A549 (cell line): Measurements from ENCODE around the gene KRT73. TPM values are rescaled to one million over a fixed set of nuclear protein-coding genes. Genes with fewer than 3 reads are reported as not detected.

Experiments
- ATAC-seq, 2 experiments: fragments of 200-7000 bp in 1 of 2; fragments of >200 bp in 1 of 2; cut with Nextera tagmentation in 1 of 2; cut with Tn5 transposase in 1 of 2; 3 replicates each; pipeline versions ENCODE4 v1.8.0 to v1.9.1; 2018 to 2020; ENCODE audit warnings: mild to moderate bottlenecking in 1 of 2, moderate library complexity in 1 of 2
- CTCF ChIA-PET: fragments of 300-600 bp; sonication (Branson Sonifier 250); formaldehyde crosslinking; extraction: SDS; loops from one replicate; lab custom pipeline; 2021; ENCODE audit warnings: antibody characterized with exemption, inconsistent platforms; lab: Yijun Ruan, JAX
- POLR2A ChIA-PET: fragments of 350-600 bp; formaldehyde crosslinking; extraction: SDS; loops from one replicate; lab custom pipeline; 2021; ENCODE audit warnings: antibody characterized with exemption, inconsistent platforms; lab: Yijun Ruan, JAX
- DNase-seq, 2 experiments: peaks; one replicate each; pipeline versions ENCODE4 v3.0.0 to v3.0.0-alpha.2; 2011 to 2016; ENCODE audit warnings: low read depth in 1 of 2, low spot score in 1 of 2
- FAIRE-seq: peaks from 2 replicates; lab custom pipeline; 2011; peaks lifted over from hg19 to GRCh38; lab: Jason Lieb, UNC
- H3K27ac ChIP-seq, 2 experiments: fragments of >200 bp; sonication (Bioruptor Twin); formaldehyde crosslinking; 3 replicates each; pipeline ENCODE4 v1.5.1; 2016 to 2017
- H3K4me1 ChIP-seq: fragments of >200 bp; sonication (Bioruptor Twin); formaldehyde crosslinking; 3 replicates; pipeline ENCODE4 v1.6.1; 2016
- H3K4me2 ChIP-seq: fragments of >200 bp; sonication (Bioruptor Twin); formaldehyde crosslinking; 3 replicates; pipeline ENCODE4 v1.6.1; 2016
- H3K4me3 ChIP-seq: fragments of >200 bp; sonication (Bioruptor Twin); formaldehyde crosslinking; 3 replicates; pipeline ENCODE4 v1.5.1; 2016
- H3K9me3 ChIP-seq: fragments of >200 bp; sonication (Bioruptor Twin); formaldehyde crosslinking; 3 replicates; pipeline ENCODE4 v1.6.1; 2016
- BHLHE40 ChIP-seq: IDR thresholded peaks from 2 replicates; pipeline ENCODE4 v1.6.1; 2012; ENCODE audit warnings: low read depth, low read length, inconsistent platforms
- CBX2 ChIP-seq: fragments of 200-600 bp; sonication (generic); IDR thresholded peaks from 2 replicates; pipeline ENCODE4 v1.6.1; 2016; ENCODE audit warnings: low read depth, mild to moderate bottlenecking, borderline replicate concordance
- CHD2 ChIP-seq: fragments of 150-350 bp; IDR thresholded peaks from 2 replicates; pipeline ENCODE4 v1.6.1; 2014; ENCODE audit warnings: low read length; ENCODE audit not compliant: partially characterized antibody
- CHD4 ChIP-seq: fragments of 200-600 bp; sonication (generic); IDR thresholded peaks from 2 replicates; pipeline ENCODE4 v1.6.1; 2016; ENCODE audit warnings: antibody characterized with exemption, mild to moderate bottlenecking, borderline replicate concordance
- CTCF ChIP-seq: fragments of >200 bp; sonication (Bioruptor Twin); formaldehyde crosslinking; IDR thresholded peaks from 3 replicates; pipeline ENCODE4 v1.5.1; 2016
- E2F6 ChIP-seq: IDR thresholded peaks from 2 replicates; pipeline ENCODE4 v1.6.1; 2012; ENCODE audit warnings: low read depth, borderline replicate concordance
- EHMT2 ChIP-seq: fragments of 200-600 bp; sonication (generic); IDR thresholded peaks from 2 replicates; pipeline ENCODE4 v1.6.1; 2016; ENCODE audit warnings: antibody characterized with exemption, low read depth, mild to moderate bottlenecking, moderate library complexity
- EP300 ChIP-seq, 2 experiments: fragments of >200 bp; sonication (Bioruptor Twin); formaldehyde crosslinking; IDR thresholded peaks; 2 replicates in 1 of 2; 3 replicates in 1 of 2; pipeline ENCODE4 v1.6.1; 2016 to 2017
- FOSL2 ChIP-seq, 2 experiments: fragments of 450-650 bp in 1 of 2; fragments of >200 bp in 1 of 2; sonication (Bioruptor Twin) in 1 of 2; formaldehyde crosslinking; IDR thresholded peaks; 2 replicates each; pipeline versions ENCODE4 v1.5.0 to v1.6.1; 2016 to 2020; ENCODE audit warnings: mild to moderate bottlenecking in 1 of 2, moderate library complexity in 1 of 2
- HEYL ChIP-seq: fragments of 250-450 bp; sonication (Bioruptor Pico); IDR thresholded peaks from 2 replicates; pipeline ENCODE4 v1.8.0; 2021; ENCODE audit warnings: mild to moderate bottlenecking, moderate library complexity
- KDM1A ChIP-seq: fragments of 200-600 bp; sonication (generic); IDR thresholded peaks from 2 replicates; pipeline ENCODE4 v1.6.1; 2016; ENCODE audit warnings: low read depth, mild to moderate bottlenecking
- KDM5A ChIP-seq: fragments of 200-600 bp; sonication (generic); IDR thresholded peaks from 2 replicates; pipeline ENCODE4 v1.6.1; 2016; ENCODE audit warnings: antibody characterized with exemption, mild to moderate bottlenecking
- MAX ChIP-seq: IDR thresholded peaks from 2 replicates; pipeline ENCODE4 v1.6.1; 2012
- MAZ ChIP-seq: fragments of 150-350 bp; IDR thresholded peaks from 2 replicates; pipeline ENCODE4 v1.6.1; 2014; ENCODE audit warnings: antibody characterized with exemption, low read depth, low read length, borderline replicate concordance
- MYC ChIP-seq: IDR thresholded peaks from 2 replicates; pipeline ENCODE4 v1.6.1; 2012; ENCODE audit warnings: mild to moderate bottlenecking, inconsistent platforms, low read length, improper control_type of control experiment, borderline replicate concordance
- NR3C1 ChIP-seq: fragments of >200 bp; sonication (Bioruptor Twin); formaldehyde crosslinking; IDR thresholded peaks from 3 replicates; pipeline ENCODE4 v1.6.1; 2017
- PHF8 ChIP-seq: fragments of 200-600 bp; sonication (generic); IDR thresholded peaks from 2 replicates; pipeline ENCODE4 v1.6.1; 2016; ENCODE audit warnings: low read depth, mild to moderate bottlenecking, antibody characterized with exemption, moderate library complexity, borderline replicate concordance
- POLR2A ChIP-seq: IDR thresholded peaks from 2 replicates; pipeline ENCODE4 v1.6.1; 2012; ENCODE audit warnings: mild to moderate bottlenecking, low read length
- POLR2AphosphoS2 ChIP-seq: conservative IDR thresholded peaks from 2 replicates; pipeline ENCODE4 v1.6.1; 2012; ENCODE audit warnings: low read length, improper control_type of control experiment, inconsistent platforms
- RAD21 ChIP-seq, 2 experiments: fragments of >200 bp in 1 of 2; sonication (Bioruptor Twin) in 1 of 2; formaldehyde crosslinking in 1 of 2; IDR thresholded peaks in 1 of 2; conservative IDR thresholded peaks in 1 of 2; 2 replicates in 1 of 2; 3 replicates in 1 of 2; pipeline ENCODE4 v1.6.1; 2012 to 2018; ENCODE audit warnings: inconsistent platforms in 1 of 2
- RNF2 ChIP-seq: fragments of 200-600 bp; sonication (generic); IDR thresholded peaks from 2 replicates; pipeline ENCODE4 v1.6.1; 2016; ENCODE audit warnings: low read depth, mild to moderate bottlenecking, antibody characterized with exemption, moderate library complexity, borderline replicate concordance
- SREBF2 ChIP-seq: fragments of 450-650 bp; IDR thresholded peaks from 2 replicates; pipeline ENCODE4 v1.6.1; 2014; ENCODE audit warnings: mild to moderate bottlenecking, moderate library complexity
- TFCP2L1 ChIP-seq: fragments of 250-450 bp; sonication (Bioruptor Pico); IDR thresholded peaks from 2 replicates; pipeline ENCODE4 v1.5.0; 2021; ENCODE audit warnings: mild to moderate bottlenecking
- WGBS: methylation state at CpG from one replicate; pipeline ENCODE4 v1.1.6; 2017; ENCODE audit errors: missing lambda C conversion rate; 5-methylcytosine and 5-hydroxymethylcytosine counted together
- polyA plus RNA-seq, 4 experiments: library from polyadenylated mRNA; depleted of rRNA in 3 of 4; stranded (reverse); fragments of >200 nt; fragmentation: RNase III in 1 of 4; extraction: RNeasy Plus Mini Kit Qiagen cat#74134 plus additional on column Dnase treatment in 1 of 4; gene quantifications; 2 replicates in 3 of 4; 3 replicates in 1 of 4; pipeline ENCODE4 v1.2.3, GENCODE V29; 2011 to 2017

The KRT73 gene
- polyA plus RNA-seq, 2 of the 4 experiments (the other 2 are of a cell fraction), result not detected

- H3K4me1 ChIP-seq, result no peaks in the 10 kb centered on the region
- ChIA-PET CTCF (interaction anchor here (2.5 kb wide), 1 partner anchor 252 kb away, joined by 6 read pairs; no protein-coding TSS in a partner anchor), POLR2A (no interaction called here)
- no peak overlapping the region for H3K4me3 ChIP-seq
- WGBS, result 67% methylated on average over 2 of the region's 2 CpGs
- ATAC-seq (no peak), FAIRE-seq (no peak), DNase-seq (no peak)
- H3K27ac ChIP-seq, result no peak overlapping the region
- H3K9me3 ChIP-seq, result no peaks in the 10 kb centered on the region
- TF ChIP-seq POLR2AphosphoS2, result no peak
- TF ChIP-seq TFCP2L1 (CRISPR knock-in tag), result no peak
- TF ChIP-seq MAX, result no peak
- TF ChIP-seq PHF8, result no peak
- no peak for TF ChIP-seq KDM1A
- no peak for TF ChIP-seq KDM5A
- no peak for TF ChIP-seq SREBF2
- no peak for TF ChIP-seq FOSL2 (IDR thresholded peaks at IDR 0.05)
- TF ChIP-seq FOSL2 (CRISPR knock-in tag; IDR thresholded peaks at IDR 0.05), result no peak
- no peak for TF ChIP-seq RNF2
- TF ChIP-seq BHLHE40, result no peak
- no peak for TF ChIP-seq NR3C1
- no peak for TF ChIP-seq CHD2
- no peak for TF ChIP-seq CHD4
- no peak overlapping the region for H3K4me2 ChIP-seq
Observed at GRCh38 chr12:52618866-52619265, 507 bp upstream of the KRT73 start.

GRCh38 chr12:52617403-52617785 lies 965 bp downstream of the KRT73 start:
- no peaks in the 10 kb centered on the region for H3K4me1 ChIP-seq

More at GRCh38 chr12:52617403-52617785, 965 bp downstream of the KRT73 start:
- no peak overlapping the region for H3K4me2 ChIP-seq
- H3K9me3 ChIP-seq, result no peaks in the 10 kb centered on the region
- H3K27ac ChIP-seq, result no peak overlapping the region
- H3K4me3 ChIP-seq, result no peak overlapping the region
- ChIA-PET CTCF (interaction anchor here (2.5 kb wide), 1 partner anchor 253 kb away, joined by 6 read pairs; no protein-coding TSS in a partner anchor), POLR2A (no interaction called here)
- DNase-seq (no peak), FAIRE-seq (no peak), ATAC-seq (no peak; a peak in 1 of 6 replicates)
- WGBS, result 57% methylated on average over 7 of the region's 7 CpGs
- TF ChIP-seq RAD21 (conservative IDR thresholded peaks at IDR 0.05 in 1 of 2, IDR thresholded peaks at IDR 0.05 in 1 of 2) (no peak), FOSL2 (IDR thresholded peaks at IDR 0.05) (no peak), FOSL2 (CRISPR knock-in tag; IDR thresholded peaks at IDR 0.05) (no peak), MYC (no peak), CTCF (no peak), MAZ (no peak), KDM1A (no peak), HEYL (CRISPR knock-in tag) (no peak), E2F6 (no peak), EHMT2 (no peak), POLR2A (no peak), CBX2 (no peak), EP300 (IDR thresholded peaks at IDR 0.05) (no peak), PHF8 (no peak)
